Right lobe of liver (tissue), 4 donors: ENCODE data around the gene NRF1.

Experiments
- POLR2A ChIP-seq: fragments of 450-650 bp; IDR thresholded peaks from one replicate; pipeline ENCODE4 v1.6.1; 2017; ENCODE audit warnings: antibody characterized with exemption, mild to moderate bottlenecking
- TF ChIP-seq, protein P1 (sequence below), 4 donors: fragments of 200-600 bp in 3 of 4; fragments of 450-650 bp in 1 of 4; IDR thresholded peaks; one replicate each; pipeline versions ENCODE4 v1.5.1 to v1.8.0; 2016 to 2022; ENCODE audit warnings: antibody characterized with exemption in 4 of 4, mild to moderate bottlenecking in 2 of 4
- donor health status: DM: no; HTN: no; CAD: no.
- donor health status: DM: no; HTN: no; CAD: no.
- donor health status: DM: no; HTN: yes; CAD: no.

DNA sequence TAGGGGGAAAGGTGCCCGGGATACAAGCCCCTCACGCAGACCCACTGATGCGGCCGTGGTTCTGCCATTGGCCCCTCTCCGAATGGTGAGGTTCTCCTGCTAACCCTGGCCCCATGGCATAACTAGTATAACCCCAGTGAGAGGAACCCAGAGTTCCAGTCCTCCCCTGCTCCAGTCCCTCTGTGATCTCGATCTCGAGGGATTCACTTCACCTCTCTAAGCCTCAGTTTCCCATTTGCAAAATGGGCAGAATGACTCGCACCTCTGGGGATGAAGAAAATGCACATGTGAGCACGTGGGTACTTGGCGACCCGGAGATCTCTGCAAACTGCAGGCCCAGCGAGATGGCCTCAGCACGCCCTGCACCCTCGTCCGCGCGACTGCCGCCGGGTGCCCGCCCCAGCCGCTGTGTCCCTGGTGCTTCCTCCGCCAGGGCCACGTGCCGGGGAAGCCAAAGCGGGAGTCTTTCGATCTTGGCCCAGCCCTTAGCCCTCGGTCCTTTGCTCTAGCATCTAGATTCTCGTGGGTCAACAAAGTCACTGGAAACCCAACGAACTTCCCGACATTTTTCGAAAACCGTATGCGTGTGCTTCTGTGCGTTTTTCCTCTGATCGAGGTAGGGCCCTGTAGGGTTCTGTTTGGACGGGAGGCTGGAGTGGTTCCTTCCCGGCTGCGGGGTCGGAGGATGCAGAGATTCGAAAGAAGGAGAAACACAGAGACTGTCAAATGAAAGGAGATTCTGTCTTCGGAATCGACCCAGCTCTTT is 171.5 kb downstream of the NRF1 start:
- TF ChIP-seq, protein P1, sequence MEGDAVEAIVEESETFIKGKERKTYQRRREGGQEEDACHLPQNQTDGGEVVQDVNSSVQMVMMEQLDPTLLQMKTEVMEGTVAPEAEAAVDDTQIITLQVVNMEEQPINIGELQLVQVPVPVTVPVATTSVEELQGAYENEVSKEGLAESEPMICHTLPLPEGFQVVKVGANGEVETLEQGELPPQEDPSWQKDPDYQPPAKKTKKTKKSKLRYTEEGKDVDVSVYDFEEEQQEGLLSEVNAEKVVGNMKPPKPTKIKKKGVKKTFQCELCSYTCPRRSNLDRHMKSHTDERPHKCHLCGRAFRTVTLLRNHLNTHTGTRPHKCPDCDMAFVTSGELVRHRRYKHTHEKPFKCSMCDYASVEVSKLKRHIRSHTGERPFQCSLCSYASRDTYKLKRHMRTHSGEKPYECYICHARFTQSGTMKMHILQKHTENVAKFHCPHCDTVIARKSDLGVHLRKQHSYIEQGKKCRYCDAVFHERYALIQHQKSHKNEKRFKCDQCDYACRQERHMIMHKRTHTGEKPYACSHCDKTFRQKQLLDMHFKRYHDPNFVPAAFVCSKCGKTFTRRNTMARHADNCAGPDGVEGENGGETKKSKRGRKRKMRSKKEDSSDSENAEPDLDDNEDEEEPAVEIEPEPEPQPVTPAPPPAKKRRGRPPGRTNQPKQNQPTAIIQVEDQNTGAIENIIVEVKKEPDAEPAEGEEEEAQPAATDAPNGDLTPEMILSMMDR (IDR thresholded peaks at IDR 0.05), result no peak
- no peak for TF ChIP-seq POLR2A
